ENCODE measurements around the gene GPC6.

GPC6 gene

GRCh38 chr13:93775507-93776108 is 549.0 kb downstream of the GPC6 start:
- DNase-seq (ENCODE audit: low read depth): no peak

- DNase-seq (ENCODE audit: low read depth): no peak
These were observed 550.3 kb downstream of the GPC6 start for GRCh38 chr13:93776936-93777335.

DNA sequence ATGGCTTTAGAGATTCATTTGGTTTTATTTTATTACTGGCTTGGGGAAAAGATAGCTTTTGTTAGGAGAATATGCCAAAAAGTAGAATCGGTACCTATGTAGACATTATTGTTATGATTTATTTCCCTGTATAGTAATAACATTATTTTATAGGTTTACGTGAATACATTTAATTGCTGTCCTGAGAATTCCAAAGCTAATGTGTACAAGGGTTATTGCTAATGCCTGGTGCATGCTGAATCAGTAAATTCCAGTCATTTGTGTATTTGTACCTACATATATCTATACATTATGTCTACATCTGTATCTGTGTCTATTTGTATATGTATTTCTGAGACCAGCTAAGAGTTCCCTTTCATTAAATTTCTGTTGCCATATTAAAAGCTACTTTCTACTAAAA is 550.9 kb downstream of the GPC6 start:
- no peak for DNase-seq (ENCODE audit: low read depth)

GRCh38 chr13:93778548-93778947 is 551.9 kb downstream of the GPC6 start:
- no peak for DNase-seq (ENCODE audit: low read depth)

GRCh38 chr13:93784191-93784590 is 557.6 kb downstream of the GPC6 start:
- DNase-seq (ENCODE audit: low read depth): no peak

DNA sequence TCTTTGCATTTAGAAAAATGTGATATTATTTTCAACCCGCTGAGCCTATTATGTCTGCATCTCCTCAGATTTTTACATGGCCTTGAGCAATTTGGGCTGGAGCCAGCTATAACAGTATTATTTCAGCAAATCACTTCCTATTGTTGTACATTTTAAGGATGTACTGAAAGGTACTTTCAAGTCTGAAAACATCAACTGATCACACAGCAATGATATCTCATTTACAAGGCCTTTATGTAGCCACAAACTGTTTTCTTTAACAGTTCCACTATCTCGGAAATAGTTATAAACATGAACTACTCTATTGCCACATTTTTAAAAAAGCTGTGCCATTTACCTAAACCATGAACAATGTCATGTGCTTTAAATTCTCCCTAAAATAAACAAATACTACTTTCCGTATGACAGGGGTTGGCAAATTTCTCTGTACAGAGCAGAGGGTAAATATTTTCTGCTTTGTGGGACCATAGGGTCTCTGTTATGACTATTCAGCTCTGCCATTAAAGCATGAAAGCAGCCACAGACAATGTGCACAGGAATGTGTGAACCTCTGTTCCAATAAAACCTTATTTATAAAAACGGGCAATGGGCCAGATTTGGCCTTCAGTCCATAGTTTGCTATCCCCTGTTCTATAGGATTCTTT is 560.4 kb downstream of the GPC6 start:
- DNase-seq (ENCODE audit: low read depth): no peak

- no peak for DNase-seq (ENCODE audit: low read depth)
These were observed 561.8 kb downstream of the GPC6 start for GRCh38 chr13:93788456-93788855.

DNA sequence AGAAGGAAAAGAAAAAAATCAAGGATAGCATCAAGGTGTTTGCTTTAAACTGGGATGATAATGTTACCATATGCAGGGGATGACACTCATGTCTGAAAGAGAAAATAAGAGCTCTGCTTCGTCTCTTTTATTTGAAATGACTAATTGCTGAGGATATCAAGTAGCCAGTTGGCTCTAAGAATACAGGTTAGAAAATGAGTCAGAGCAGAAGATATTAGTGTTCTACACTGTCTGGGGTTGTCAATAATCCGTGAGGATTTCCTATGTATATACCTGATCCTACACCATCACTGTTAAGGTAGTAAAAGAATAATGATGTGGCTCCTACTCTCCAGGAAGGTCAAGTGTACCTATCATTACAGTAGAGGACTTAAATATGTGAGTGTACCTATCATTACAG is 562.5 kb downstream of the GPC6 start:
- no peak for DNase-seq (ENCODE audit: low read depth)

- DNase-seq (ENCODE audit: low read depth): no peak
These were observed 567.7 kb downstream of the GPC6 start for GRCh38 chr13:93794197-93794885.

GRCh38 chr13:93797463-93797862 is 570.9 kb downstream of the GPC6 start:
- DNase-seq (ENCODE audit: low read depth): no peak

- no peak for DNase-seq (ENCODE audit: low read depth)
These were observed 573.7 kb downstream of the GPC6 start for GRCh38 chr13:93800342-93800741.

GRCh38 chr13:93805736-93806135 is 579.1 kb downstream of the GPC6 start:
- DNase-seq (ENCODE audit: low read depth): no peak

GRCh38 chr13:93806861-93807260 is 580.3 kb downstream of the GPC6 start:
- no peak for DNase-seq (ENCODE audit: low read depth)

- no peak for DNase-seq (ENCODE audit: low read depth)
These were observed 583.7 kb downstream of the GPC6 start for GRCh38 chr13:93810264-93810663.

GRCh38 chr13:93811071-93811737 is 584.6 kb downstream of the GPC6 start:
- DNase-seq (ENCODE audit: low read depth): no peak

GRCh38 chr13:93811738-93812112 is 585.1 kb downstream of the GPC6 start:
- no peak for DNase-seq (ENCODE audit: low read depth)

DNA sequence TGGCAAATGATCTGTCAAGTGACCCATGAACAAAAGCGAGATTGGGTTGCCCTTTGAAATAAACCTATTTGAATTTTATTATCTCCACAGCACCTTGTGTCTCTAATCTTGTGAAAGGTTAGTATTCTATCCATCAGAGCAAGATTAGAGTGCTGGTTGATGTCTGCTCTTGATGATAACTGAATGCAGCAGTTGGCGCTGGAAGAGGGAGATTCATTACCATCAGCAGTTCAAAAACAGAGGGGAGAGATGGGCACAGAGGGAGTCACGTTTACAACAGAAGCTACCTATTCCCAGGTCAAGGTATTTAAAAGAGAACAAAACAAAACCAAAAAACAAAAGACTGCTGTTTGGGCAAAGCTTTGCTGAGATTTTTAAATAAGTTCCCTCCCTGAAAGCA is 588.1 kb downstream of the GPC6 start:
- DNase-seq (ENCODE audit: low read depth): no peak

DNA sequence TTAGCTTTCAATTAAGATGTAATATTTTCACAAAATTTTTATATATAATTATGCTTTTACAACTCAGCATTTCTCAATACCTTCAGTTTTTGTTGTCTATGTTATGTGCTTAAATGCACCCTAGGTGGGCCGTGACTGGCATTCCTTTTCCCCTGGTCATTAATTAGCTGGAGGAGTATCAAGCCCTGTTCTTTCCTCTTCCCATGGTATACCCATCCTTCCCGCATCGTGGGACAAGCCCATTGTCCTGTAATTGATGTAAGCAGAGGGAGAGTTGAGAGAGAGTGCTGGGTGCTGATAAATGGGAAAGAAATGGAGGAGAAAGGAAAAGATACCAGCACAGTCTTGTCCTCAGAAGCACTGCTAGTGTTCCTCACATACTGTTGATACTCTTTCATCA is 591.7 kb downstream of the GPC6 start:
- DNase-seq (ENCODE audit: low read depth): no peak

DNA sequence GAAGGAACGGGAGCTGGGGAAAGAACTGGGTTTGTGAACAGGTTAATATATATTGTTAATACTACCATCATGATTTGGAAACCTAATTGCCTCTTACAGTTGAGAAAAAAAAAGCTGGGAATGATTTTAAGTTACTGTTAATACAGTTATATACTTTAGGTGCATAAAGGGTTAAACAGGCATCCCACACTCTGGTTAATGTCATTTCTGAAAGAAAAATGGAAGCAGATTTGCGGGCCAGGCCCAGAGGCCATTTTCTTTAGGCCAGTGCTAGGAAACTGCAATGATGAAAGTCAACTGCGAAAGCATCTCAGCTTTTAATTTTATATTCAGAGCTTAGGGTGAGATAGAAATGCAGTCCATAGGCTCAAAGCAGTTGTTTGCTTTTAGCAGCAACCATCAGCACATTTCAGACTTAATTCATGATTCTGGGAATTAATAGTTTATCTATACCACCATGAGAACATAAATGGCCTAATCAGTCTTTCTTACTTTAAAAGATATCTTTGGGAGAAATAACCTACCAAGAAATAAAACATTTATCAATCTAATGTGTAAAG is 592.8 kb downstream of the GPC6 start:
- DNase-seq (ENCODE audit: low read depth): no peak

- no peak for DNase-seq (ENCODE audit: low read depth)
These were observed 597.7 kb downstream of the GPC6 start for GRCh38 chr13:93824286-93824685.

GRCh38 chr13:93834051-93834450 is 607.4 kb downstream of the GPC6 start:
- DNase-seq (ENCODE audit: low read depth): no peak

DNA sequence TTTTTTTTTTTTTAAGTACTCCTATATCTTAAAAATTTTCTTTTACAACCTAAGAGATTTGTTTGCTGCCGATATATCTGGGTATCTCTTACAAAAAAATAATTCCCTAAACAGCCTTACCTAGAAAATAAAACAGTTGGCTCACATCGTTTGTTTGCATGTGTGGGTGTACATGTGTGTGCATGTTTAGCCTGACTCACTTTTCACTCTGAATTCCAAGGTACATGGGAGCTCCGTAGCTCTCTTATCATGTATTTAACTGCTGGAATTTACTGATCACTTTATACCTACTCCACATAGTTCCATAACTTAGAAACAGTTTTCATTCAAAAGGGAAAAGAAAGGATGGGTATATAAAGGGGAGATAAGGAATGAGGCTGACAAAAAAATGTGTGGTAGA is 616.5 kb downstream of the GPC6 start:
- DNase-seq (ENCODE audit: low read depth): no peak

DNA sequence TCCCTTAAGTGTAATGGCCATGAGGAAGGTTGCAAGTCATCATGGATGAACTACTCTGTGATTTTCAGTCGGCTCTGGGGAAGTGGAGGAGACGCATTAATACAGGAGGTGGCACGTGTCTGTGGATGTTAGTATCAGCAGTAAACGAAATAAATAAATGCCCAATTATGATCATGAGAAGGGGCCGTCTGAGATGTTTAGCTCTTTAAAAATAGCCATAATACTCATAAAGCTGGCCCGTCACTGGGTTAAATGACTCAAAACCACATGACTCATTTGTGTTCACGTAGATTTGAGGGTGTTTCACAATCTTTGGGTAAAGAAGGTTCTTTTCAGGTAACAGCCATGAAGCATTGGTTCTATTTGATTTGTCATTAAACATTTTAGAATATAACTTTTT is 620.6 kb downstream of the GPC6 start:
- no peak for DNase-seq (ENCODE audit: low read depth)

Data from stimulated activated CD8-positive, alpha-beta memory T cell treated with anti-CD3 and anti-CD28 coated beads, Interleukin-12 subunit alpha, Interleukin-12 subunit beta, amount 100 ng/mL, for 1 hour (primary cell).